ENCODE data around the gene DRAXIN. TPM values are rescaled to one million over a fixed set of nuclear protein-coding genes. Genes with fewer than 3 reads are reported as not detected.

DRAXIN gene
- total RNA-seq, 1 experiment from 2014 or later = 20.5 TPM

DNA sequence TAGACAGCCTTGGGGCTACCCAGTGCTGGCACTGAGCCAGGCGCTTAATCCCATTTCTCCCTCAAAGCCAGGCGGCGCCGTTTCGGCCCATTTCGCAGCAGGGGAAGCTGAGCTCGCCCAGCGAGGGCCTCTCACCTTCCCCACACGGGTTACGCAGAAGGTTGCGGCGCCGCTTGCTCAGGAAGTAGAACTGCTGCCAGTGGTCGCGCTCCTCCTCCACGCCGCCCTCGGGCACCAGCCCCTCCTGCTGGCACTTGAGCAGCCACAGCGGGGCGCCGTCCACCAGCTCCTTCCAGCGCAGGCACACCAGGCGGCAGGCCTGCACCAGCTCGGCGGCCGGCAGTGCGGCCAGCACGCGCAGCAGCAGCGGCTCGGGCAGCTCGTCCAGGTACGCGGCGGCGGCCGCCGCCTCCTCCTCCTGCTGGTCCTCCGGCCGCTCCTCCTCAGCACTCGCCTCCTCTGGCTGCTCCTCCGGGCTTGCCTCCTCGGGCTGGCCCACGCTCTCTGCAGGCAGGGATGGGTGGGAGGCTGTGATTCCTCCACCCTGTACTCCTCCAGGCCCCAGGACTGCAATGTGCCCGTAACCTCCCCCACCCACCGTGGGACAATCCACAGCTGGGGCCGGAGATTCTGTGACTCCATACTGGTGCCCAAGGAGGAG lies 41.0 kb upstream of the DRAXIN start:
- Histone ChIP-seq H3K27me3 (ENCODE audit: insufficient read depth, low read length) (no peaks in the 10 kb centered on the region; the same call in 1 of the 2 replicates), H3K79me2 (ENCODE audit: insufficient read depth, low read length) (no peaks in the 10 kb centered on the region), H2BK20ac (ENCODE audit: low read depth, low read length, poor library complexity, severe bottlenecking) (no peak overlapping the region), H3K23ac (ENCODE audit: insufficient read length, low read depth, low read length) (no peak overlapping the region), H3K23me2 (ENCODE audit: insufficient read length, low read depth, low read length, poor library complexity, severe bottlenecking) (peaks cover 9% of the 10 kb centered on the region), H2BK5ac (ENCODE audit: insufficient read length, low read length) (no peak overlapping the region), H4K20me1 (ENCODE audit: control insufficient read depth, insufficient read depth, insufficient read length) (no peaks in the 10 kb centered on the region), H4K91ac (ENCODE audit: insufficient read length, low read depth, low read length) (no peak overlapping the region), H2BK12ac (ENCODE audit: insufficient read length, low read depth, low read length) (no peak overlapping the region), H2BK120ac (ENCODE audit: low read depth, low read length, poor library complexity, severe bottlenecking) (no peak overlapping the region), H2AK5ac (ENCODE audit: insufficient read length, low read length) (no peak overlapping the region), H3K4me1 (ENCODE audit: insufficient read depth, low read length) (no peaks in the 10 kb centered on the region; the same call in 1 of the 2 replicates), H3K9ac (ENCODE audit: extremely low read depth, insufficient read length, low read length) (no peak overlapping the region), H3K18ac (ENCODE audit: insufficient read length, low read depth, low read length) (no peak overlapping the region), H3K4ac (ENCODE audit: low read depth, low read length) (no peak overlapping the region), H3K56ac (ENCODE audit: insufficient read length, low read depth, low read length) (no peak overlapping the region), H4K5ac (ENCODE audit: insufficient read length, low read depth, low read length) (no peak overlapping the region), H3K4me2 (ENCODE audit: insufficient read depth, insufficient read length, low read length) (peak overlapping the region; percentile 14), H3K27ac (ENCODE audit: insufficient read length, low read depth, low read length) (no peak overlapping the region), H2AFZ (ENCODE audit: low read length) (no peak overlapping the region), H3K9me3 (ENCODE audit: control insufficient read depth, low read depth, low read length) (no peaks in the 10 kb centered on the region), H3T11ph (ENCODE audit: low read length) (no peak overlapping the region), H3K79me1 (ENCODE audit: insufficient read depth, low read depth, low read length, poor library complexity, severe bottlenecking) (no peaks in the 10 kb centered on the region), H3K14ac (ENCODE audit: insufficient read depth, low read length) (no peak overlapping the region), H4K8ac (replicated peaks; ENCODE audit: insufficient read length, low read depth, low read length) (no peak overlapping the region), H2BK15ac (ENCODE audit: low read depth, low read length) (no peak overlapping the region)
- Mint-ChIP-seq H3K4me1 (peaks cover 21 to 31% of the 10 kb centered on the region in 2 experiments), H3K27ac (peak overlapping the region in 1 of 3 experiments; percentile 65; a peak in 2 of 7 replicates), H3K4me3 (peak overlapping the region; percentile 41), H3K36me3 (ENCODE audit: insufficient read depth in 1 of 3, low read depth in 3 of 3) (no peaks in the 10 kb centered on the region; a peak in 1 of 7 replicates), H3K9me3 (no peaks in the 10 kb centered on the region; a peak in 1 of 5 replicates), H3K27me3 (ENCODE audit: low read depth) (peaks cover 45% of the 10 kb centered on the region)
- peak; percentile 86 for DNase-seq
- no CpG with 5 or more reads among the region's 47 CpGs for WGBS (ENCODE audit: extremely low coverage, insufficient read length, low lambda C conversion rate)
- peak; percentile 49; the same call in 2 of the 3 replicates for TF ChIP-seq CTCF (conservative IDR thresholded peaks at IDR 0.05)

Measured in H9 (cell line).